ENCODE data around the gene KMO. TPM values are rescaled to one million over a fixed set of nuclear protein-coding genes. Genes with fewer than 3 reads are reported as not detected.

Gene KMO
- polyA plus RNA-seq, 2 donors: 0.05 to 0.14 TPM

DNA sequence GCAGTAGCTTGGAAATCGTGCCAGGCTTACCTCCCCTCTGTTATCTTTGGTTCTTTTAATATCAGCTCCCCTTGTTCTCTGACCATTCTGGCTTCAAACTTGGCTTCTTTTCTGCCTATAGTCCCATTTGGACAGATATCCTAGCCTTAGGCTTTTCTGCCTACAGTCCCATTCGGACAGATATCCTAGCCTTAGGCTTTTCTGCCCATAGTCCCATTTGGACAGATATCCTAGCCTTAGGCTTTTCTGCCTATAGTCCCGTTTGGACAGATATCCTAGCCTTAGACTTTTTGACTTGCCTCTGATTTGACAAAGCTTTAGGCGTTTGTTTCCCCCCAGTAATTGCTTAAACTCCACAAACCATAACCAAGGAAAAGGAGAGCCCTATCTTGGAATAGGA, 82.4 kb downstream of the KMO start:
- 73 to 77% methylated on average over 4 of the region's 4 CpGs for WGBS, 2 donors
- no peaks in the 10 kb centered on the region for H3K36me3 ChIP-seq (ENCODE audit: control insufficient read depth in 2 of 2, insufficient read depth in 2 of 2, low read length in 1 of 2)
- H3K4me3 ChIP-seq (ENCODE audit: low read depth in 1 of 2, low read length in 2 of 2): no peak overlapping the region
- H3K27me3 ChIP-seq (ENCODE audit: control insufficient read depth in 1 of 2, insufficient read depth in 2 of 2, low read length in 2 of 2): no peaks in the 10 kb centered on the region
- H3K27ac ChIP-seq (ENCODE audit: low read depth in 2 of 2, low read length in 1 of 2): no peak overlapping the region
- H3K4me1 ChIP-seq (ENCODE audit: control insufficient read depth in 2 of 2, insufficient read depth in 2 of 2, low read length in 1 of 2): no peaks in the 10 kb centered on the region
- no peaks in the 10 kb centered on the region for H3K9me3 ChIP-seq (ENCODE audit: control insufficient read depth in 2 of 2, insufficient read depth in 1 of 2, low read depth in 1 of 2, low read length in 1 of 2)

DNA sequence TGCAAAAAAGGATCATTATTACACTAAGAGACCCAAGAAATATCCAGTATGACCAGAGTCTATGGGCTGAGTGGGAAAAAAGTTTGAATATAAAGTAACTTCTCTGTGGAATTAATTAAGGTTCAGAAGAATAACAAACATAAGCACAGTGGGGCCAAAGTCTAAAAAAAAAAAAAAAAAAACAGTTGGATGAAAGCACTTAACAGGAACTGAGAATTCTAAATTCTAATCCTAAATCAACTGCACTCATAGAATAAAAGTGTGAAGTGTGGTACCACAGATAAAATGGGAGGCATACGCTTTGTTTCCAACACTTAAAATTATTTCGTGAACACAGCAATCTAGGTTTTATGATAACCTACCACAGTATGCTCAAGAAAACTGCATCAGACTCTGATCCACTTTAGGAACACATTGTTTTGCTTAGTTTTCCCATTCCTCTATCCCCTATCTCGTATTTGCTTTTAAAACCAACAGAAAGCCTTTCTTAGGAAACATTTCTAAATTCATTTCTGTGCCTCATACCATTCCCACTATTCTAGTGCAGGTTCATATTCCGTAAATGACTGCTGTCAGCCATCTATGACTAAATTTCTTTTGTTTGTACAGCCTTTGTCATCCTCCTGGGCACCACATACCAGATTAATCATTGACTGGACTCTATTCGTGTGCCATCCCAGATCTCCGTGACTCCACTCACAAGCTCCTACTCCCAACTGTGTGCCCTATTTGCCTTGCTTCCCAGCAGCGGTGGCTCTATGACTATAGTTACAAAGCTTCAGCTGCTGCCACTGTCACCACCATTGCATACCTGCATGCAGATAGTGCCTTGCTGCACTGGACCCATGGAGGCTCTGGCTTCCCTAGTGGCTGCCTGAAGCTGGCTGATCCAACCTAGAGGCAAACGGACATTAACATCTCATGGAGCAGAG, 83.1 kb downstream of the KMO start:
- H3K36me3 ChIP-seq (ENCODE audit: control insufficient read depth in 2 of 2, insufficient read depth in 2 of 2, low read length in 1 of 2): no peaks in the 10 kb centered on the region
- H3K4me1 ChIP-seq (ENCODE audit: control insufficient read depth in 2 of 2, insufficient read depth in 2 of 2, low read length in 1 of 2): no peaks in the 10 kb centered on the region
- H3K4me3 ChIP-seq (ENCODE audit: low read depth in 1 of 2, low read length in 2 of 2): no peak overlapping the region
- no peaks in the 10 kb centered on the region for H3K27me3 ChIP-seq (ENCODE audit: control insufficient read depth in 1 of 2, insufficient read depth in 2 of 2, low read length in 2 of 2)
- no peak overlapping the region for H3K27ac ChIP-seq (ENCODE audit: low read depth in 2 of 2, low read length in 1 of 2)
- WGBS, 2 donors: 69 to 87% methylated on average over 8 of the region's 8 CpGs
- H3K9me3 ChIP-seq (ENCODE audit: control insufficient read depth in 2 of 2, insufficient read depth in 1 of 2, low read depth in 1 of 2, low read length in 1 of 2): no peaks in the 10 kb centered on the region

DNA sequence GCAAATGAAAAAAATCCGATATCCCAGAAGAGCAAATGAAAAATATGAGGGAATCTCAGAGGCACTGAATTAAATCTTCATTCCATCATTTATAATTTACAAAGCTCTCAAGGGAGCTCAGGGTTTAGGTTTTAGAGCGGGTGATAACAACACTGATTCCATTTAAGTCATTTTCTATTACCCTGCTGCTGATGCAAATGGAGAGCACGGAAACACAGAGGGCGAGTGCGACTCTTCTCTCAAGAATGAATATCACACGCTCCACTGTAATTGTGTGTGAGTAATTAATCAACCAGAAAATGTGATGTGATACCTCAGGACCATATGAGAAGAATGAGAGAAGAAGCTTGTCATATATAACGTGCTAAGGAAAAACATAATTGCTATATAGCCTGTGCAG, 85.2 kb downstream of the KMO start:
- Histone ChIP-seq H3K27ac (ENCODE audit: low read depth in 2 of 2, low read length in 1 of 2) (no peak overlapping the region), H3K27me3 (ENCODE audit: control insufficient read depth in 1 of 2, insufficient read depth in 2 of 2, low read length in 2 of 2) (no peaks in the 10 kb centered on the region), H3K36me3 (ENCODE audit: control insufficient read depth in 2 of 2, insufficient read depth in 2 of 2, low read length in 1 of 2) (no peaks in the 10 kb centered on the region), H3K9me3 (ENCODE audit: control insufficient read depth in 2 of 2, insufficient read depth in 1 of 2, low read depth in 1 of 2, low read length in 1 of 2) (no peaks in the 10 kb centered on the region), H3K4me3 (ENCODE audit: low read depth in 1 of 2, low read length in 2 of 2) (no peak overlapping the region), H3K4me1 (ENCODE audit: control insufficient read depth in 2 of 2, insufficient read depth in 2 of 2, low read length in 1 of 2) (no peaks in the 10 kb centered on the region)
- 93 to 94% methylated on average over 7 of the region's 7 CpGs for WGBS, 2 donors

- WGBS, 2 donors: 68 to 77% methylated on average over 5 of the region's 5 CpGs
- Histone ChIP-seq H3K4me3 (ENCODE audit: low read depth in 1 of 2, low read length in 2 of 2) (no peak overlapping the region), H3K4me1 (ENCODE audit: control insufficient read depth in 2 of 2, insufficient read depth in 2 of 2, low read length in 1 of 2) (no peaks in the 10 kb centered on the region), H3K27ac (ENCODE audit: low read depth in 2 of 2, low read length in 1 of 2) (no peak overlapping the region), H3K36me3 (ENCODE audit: control insufficient read depth in 2 of 2, insufficient read depth in 2 of 2, low read length in 1 of 2) (no peaks in the 10 kb centered on the region), H3K27me3 (ENCODE audit: control insufficient read depth in 1 of 2, insufficient read depth in 2 of 2, low read length in 2 of 2) (no peaks in the 10 kb centered on the region), H3K9me3 (ENCODE audit: control insufficient read depth in 2 of 2, insufficient read depth in 1 of 2, low read depth in 1 of 2, low read length in 1 of 2) (no peaks in the 10 kb centered on the region)
Observed at GRCh38 chr1:241622669-241623068, 90.5 kb downstream of the KMO start.

DNA sequence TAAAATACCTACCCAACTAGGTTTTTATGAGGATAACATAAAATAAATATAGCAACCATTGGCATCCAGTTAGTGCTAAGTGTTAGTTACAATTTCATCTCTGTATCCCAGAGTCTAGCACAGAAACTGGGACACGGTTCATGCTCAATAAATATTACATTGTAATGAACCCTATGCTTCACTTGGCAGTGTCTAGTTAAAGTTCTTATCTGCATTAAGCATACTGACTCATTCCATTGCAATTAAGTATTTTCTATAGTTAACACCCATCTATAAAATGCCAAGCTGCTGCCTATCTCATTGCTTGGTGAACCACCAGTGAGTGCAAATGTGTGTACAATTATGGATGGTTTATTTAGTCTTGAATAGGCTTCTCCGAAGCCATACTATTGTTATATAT, 92.8 kb downstream of the KMO start:
- Histone ChIP-seq H3K9me3 (ENCODE audit: control insufficient read depth in 2 of 2, insufficient read depth in 1 of 2, low read depth in 1 of 2, low read length in 1 of 2) (no peaks in the 10 kb centered on the region), H3K36me3 (ENCODE audit: control insufficient read depth in 2 of 2, insufficient read depth in 2 of 2, low read length in 1 of 2) (no peaks in the 10 kb centered on the region), H3K27me3 (ENCODE audit: control insufficient read depth in 1 of 2, insufficient read depth in 2 of 2, low read length in 2 of 2) (no peaks in the 10 kb centered on the region), H3K4me3 (ENCODE audit: low read depth in 1 of 2, low read length in 2 of 2) (no peak overlapping the region), H3K27ac (ENCODE audit: low read depth in 2 of 2, low read length in 1 of 2) (no peak overlapping the region), H3K4me1 (ENCODE audit: control insufficient read depth in 2 of 2, insufficient read depth in 2 of 2, low read length in 1 of 2) (no peaks in the 10 kb centered on the region)
- 79 to 81% methylated on average over 2 of the region's 2 CpGs for WGBS, 2 donors

- Histone ChIP-seq H3K27me3 (ENCODE audit: control insufficient read depth in 1 of 2, insufficient read depth in 2 of 2, low read length in 2 of 2) (no peaks in the 10 kb centered on the region), H3K27ac (ENCODE audit: low read depth in 2 of 2, low read length in 1 of 2) (no peak overlapping the region), H3K4me1 (ENCODE audit: control insufficient read depth in 2 of 2, insufficient read depth in 2 of 2, low read length in 1 of 2) (no peaks in the 10 kb centered on the region), H3K4me3 (ENCODE audit: low read depth in 1 of 2, low read length in 2 of 2) (no peak overlapping the region), H3K9me3 (ENCODE audit: control insufficient read depth in 2 of 2, insufficient read depth in 1 of 2, low read depth in 1 of 2, low read length in 1 of 2) (no peaks in the 10 kb centered on the region), H3K36me3 (ENCODE audit: control insufficient read depth in 2 of 2, insufficient read depth in 2 of 2, low read length in 1 of 2) (no peaks in the 10 kb centered on the region)
- WGBS, 2 donors: 23 to 41% methylated on average over 9 of the region's 9 CpGs
Observed at GRCh38 chr1:241627453-241628259, 95.5 kb downstream of the KMO start.

- Histone ChIP-seq H3K9me3 (ENCODE audit: control insufficient read depth in 2 of 2, insufficient read depth in 1 of 2, low read depth in 1 of 2, low read length in 1 of 2) (no peaks in the 10 kb centered on the region), H3K4me1 (ENCODE audit: control insufficient read depth in 2 of 2, insufficient read depth in 2 of 2, low read length in 1 of 2) (no peaks in the 10 kb centered on the region), H3K27ac (ENCODE audit: low read depth in 2 of 2, low read length in 1 of 2) (no peak overlapping the region), H3K27me3 (ENCODE audit: control insufficient read depth in 1 of 2, insufficient read depth in 2 of 2, low read length in 2 of 2) (no peaks in the 10 kb centered on the region), H3K4me3 (ENCODE audit: low read depth in 1 of 2, low read length in 2 of 2) (no peak overlapping the region), H3K36me3 (ENCODE audit: control insufficient read depth in 2 of 2, insufficient read depth in 2 of 2, low read length in 1 of 2) (peaks cover 0 to 4% of the 10 kb centered on the region in 2 donors)
Observed at GRCh38 chr1:241630005-241630404, 97.8 kb downstream of the KMO start.

DNA sequence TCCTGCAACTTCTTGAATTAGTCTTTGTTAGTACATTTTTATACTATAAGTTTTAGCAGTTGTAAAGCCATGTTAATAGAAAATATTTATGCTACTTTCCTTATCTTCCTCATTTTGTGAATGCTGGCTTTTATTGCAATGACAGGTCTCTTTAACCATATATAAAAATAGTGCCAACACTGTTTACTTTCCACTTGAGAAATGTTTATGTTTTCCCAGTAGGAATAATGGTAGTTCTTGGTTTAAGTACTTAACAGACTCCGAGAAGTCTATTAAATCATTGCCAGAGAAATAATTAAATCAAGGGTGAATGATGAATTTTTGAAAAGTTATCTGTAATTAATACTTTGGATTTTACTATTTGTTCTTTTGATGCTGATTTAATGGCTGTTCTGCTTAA, 98.3 kb downstream of the KMO start:
- H3K9me3 ChIP-seq (ENCODE audit: control insufficient read depth in 2 of 2, insufficient read depth in 1 of 2, low read depth in 1 of 2, low read length in 1 of 2): no peaks in the 10 kb centered on the region
- H3K4me3 ChIP-seq (ENCODE audit: low read depth in 1 of 2, low read length in 2 of 2): no peak overlapping the region
- no peak overlapping the region for H3K27ac ChIP-seq (ENCODE audit: low read depth in 2 of 2, low read length in 1 of 2)
- H3K36me3 ChIP-seq (ENCODE audit: control insufficient read depth in 2 of 2, insufficient read depth in 2 of 2, low read length in 1 of 2): peaks cover 0 to 4% of the 10 kb centered on the region in 2 donors
- no peaks in the 10 kb centered on the region for H3K27me3 ChIP-seq (ENCODE audit: control insufficient read depth in 1 of 2, insufficient read depth in 2 of 2, low read length in 2 of 2)
- 89% methylated on average over 1 of the region's 1 CpG for WGBS, 2 donors
- no peaks in the 10 kb centered on the region for H3K4me1 ChIP-seq (ENCODE audit: control insufficient read depth in 2 of 2, insufficient read depth in 2 of 2, low read length in 1 of 2)

DNA sequence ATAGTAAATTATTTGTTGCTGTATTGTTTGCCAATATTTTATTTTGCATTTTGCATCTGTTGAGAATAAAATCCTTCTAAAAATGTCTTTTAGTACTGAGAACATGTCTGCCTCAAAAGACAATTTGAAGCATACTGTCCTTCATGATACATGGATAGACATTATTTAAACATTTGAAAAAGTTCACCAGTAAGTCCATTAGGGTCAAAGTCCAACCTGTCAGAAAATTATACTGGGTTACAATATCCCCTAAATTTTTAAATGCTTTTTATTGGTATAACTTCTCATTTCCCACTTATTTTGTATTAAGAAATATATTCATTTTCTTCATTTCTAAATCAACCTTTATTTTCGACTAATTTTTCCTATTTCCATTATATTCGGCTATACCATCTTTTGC, 98.7 kb downstream of the KMO start:
- WGBS, 2 donors: 98 to 100% methylated on average over 2 of the region's 2 CpGs
- H3K27ac ChIP-seq (ENCODE audit: low read depth in 2 of 2, low read length in 1 of 2): no peak overlapping the region
- peaks cover 0 to 4% of the 10 kb centered on the region in 2 donors for H3K36me3 ChIP-seq (ENCODE audit: control insufficient read depth in 2 of 2, insufficient read depth in 2 of 2, low read length in 1 of 2)
- H3K4me1 ChIP-seq (ENCODE audit: control insufficient read depth in 2 of 2, insufficient read depth in 2 of 2, low read length in 1 of 2): no peaks in the 10 kb centered on the region
- no peaks in the 10 kb centered on the region for H3K9me3 ChIP-seq (ENCODE audit: control insufficient read depth in 2 of 2, insufficient read depth in 1 of 2, low read depth in 1 of 2, low read length in 1 of 2)
- no peak overlapping the region for H3K4me3 ChIP-seq (ENCODE audit: low read depth in 1 of 2, low read length in 2 of 2)
- no peaks in the 10 kb centered on the region for H3K27me3 ChIP-seq (ENCODE audit: control insufficient read depth in 1 of 2, insufficient read depth in 2 of 2, low read length in 2 of 2)

All from esophagus (tissue), 2 donors.